GM23248 (cell line): ENCODE results near the gene ATP6V1E1.

ENCODE experiments used
- EZH2 ChIP-seq: fragments of 200-600 bp; sonication (generic); IDR thresholded peaks from 2 replicates; pipeline ENCODE4 v1.6.1; 2018; ENCODE audit warnings: antibody characterized with exemption, mild to moderate bottlenecking; ENCODE audit not compliant: insufficient read depth, poor library complexity, severe bottlenecking
- EZH2phosphoT487 ChIP-seq: fragments of 200-600 bp; sonication (generic); IDR thresholded peaks from 2 replicates; pipeline ENCODE4 v1.6.1; 2018; ENCODE audit warnings: antibody characterized with exemption, moderate library complexity, mild to moderate bottlenecking, low read depth; ENCODE audit not compliant: insufficient read depth

DNA sequence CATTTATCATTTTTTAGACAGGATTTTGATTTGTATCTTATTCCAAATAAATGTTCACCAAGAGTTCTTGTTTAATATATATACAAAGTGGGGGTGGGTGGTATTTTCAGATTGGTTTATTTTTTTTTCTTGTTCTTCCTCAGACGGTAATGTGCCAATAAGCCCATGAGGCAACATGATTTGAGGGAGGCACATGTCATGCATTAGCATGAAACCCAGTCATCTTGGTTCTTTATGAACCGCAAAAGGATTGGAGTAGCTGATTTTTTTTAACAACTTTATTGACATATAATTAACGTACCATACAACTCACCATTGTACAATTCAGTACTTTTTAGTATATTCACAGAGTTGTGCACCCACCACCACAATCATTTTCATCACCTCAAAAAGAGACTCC, 12.7 kb upstream of the ATP6V1E1 start:
- TF ChIP-seq EZH2, result no peak
- TF ChIP-seq EZH2phosphoT487, result no peak
